Neural progenitor cell (in vitro differentiated cells): ENCODE measurements around the gene BAX.

Experiments
- CTCF ChIP-seq: fragments of 200-600 bp; sonication (generic); IDR thresholded peaks from 2 replicates; pipeline ENCODE4 v1.5.1; 2017; ENCODE audit warnings: antibody characterized with exemption, mild to moderate bottlenecking
- EZH2 ChIP-seq: fragments of 200-600 bp; sonication (generic); IDR thresholded peaks from 2 replicates; pipeline ENCODE4 v1.6.1; 2017; ENCODE audit warnings: antibody characterized with exemption, mild to moderate bottlenecking, moderate library complexity

- TF ChIP-seq CTCF, result peak; percentile 25
- no peak for TF ChIP-seq EZH2
These were observed 19.8 kb upstream of the BAX start for GRCh38 chr19:48934837-48935236.
